Measurements from ENCODE around the gene PFN3.
A peak's percentile ranks its signal among the peaks of the same experiment; 100 is the strongest.
"Not testable (repeated sequence)": the region's sequence is repeated elsewhere in the genome, so short reads cannot be mapped to it uniquely, and the experiment has no call there.

Gene PFN3

DNA sequence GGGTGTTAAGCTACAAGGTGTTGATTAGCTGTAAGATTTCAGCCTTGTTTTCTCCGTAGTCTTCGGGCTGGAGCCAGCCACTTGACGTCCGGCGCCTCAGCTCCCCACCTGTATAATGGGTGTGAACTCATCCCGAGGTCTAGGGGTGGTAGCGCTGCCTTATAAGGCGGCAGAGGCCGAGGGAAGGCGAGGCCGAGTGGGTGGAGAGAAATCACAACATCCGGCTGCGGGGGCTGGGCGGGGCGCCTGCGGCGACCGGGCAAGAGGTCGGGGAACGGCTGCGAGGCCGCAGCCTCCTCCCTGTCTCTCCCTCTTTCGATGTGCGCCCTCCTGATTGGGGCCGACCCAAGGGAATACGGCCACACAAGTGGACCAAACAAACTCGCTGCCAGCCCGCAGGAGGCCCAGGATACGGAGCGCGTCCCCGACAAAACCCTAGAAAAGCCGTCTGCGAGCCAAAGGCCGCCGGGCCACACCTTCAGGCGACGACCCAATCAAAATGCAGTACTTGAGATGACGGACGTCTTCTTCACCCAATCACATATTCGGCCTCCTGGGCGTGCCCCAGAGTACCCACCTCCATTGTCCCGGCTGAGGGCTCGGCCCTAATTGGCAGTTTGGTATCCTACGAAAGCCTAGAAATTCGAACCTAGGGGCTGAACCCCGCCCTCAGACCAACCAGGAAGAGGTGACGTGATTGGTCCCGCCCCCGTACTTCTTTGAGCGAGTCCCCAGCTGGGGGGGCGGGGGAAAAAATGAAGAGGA, 25.5 kb upstream of the PFN3 start:
- DNase-seq (ENCODE audit: extremely low read depth in 1 of 2, low read depth in 1 of 2), result peak; percentile 95 to 100

DNA sequence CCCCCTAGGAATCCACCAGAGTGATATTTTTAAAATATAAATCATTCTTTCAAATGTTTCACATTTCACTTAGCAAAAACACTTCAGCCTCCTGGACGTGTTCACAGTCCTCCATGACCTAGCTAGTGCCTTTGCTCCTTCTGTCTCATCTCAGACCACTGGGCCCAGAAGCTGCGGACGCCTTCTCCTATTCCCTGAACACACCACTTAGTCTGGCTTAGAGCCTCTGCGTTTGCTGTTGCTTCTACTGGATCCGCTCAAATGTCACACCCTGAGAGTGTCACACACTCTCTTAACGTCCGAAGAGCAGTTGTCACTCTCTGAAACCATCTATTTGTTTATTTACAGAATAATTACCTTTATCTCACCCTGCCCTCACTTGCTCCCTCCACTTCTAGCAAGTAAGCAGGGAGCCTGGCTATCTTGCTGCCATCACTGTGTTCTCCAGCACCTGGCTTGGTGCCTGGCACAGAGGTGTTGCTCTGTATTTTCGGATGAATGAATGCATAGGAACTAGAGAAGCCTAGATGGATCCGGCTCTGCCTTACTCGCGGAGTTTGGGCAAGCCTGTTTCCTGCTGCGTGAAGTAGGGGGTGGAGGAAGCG, 24.8 kb upstream of the PFN3 start:
- no peak for DNase-seq (ENCODE audit: extremely low read depth in 1 of 2, low read depth in 1 of 2)

- DNase-seq (ENCODE audit: extremely low read depth in 1 of 2, low read depth in 1 of 2), result no peak
These were observed 23.2 kb upstream of the PFN3 start for GRCh38 chr5:177423671-177424070.

GRCh38 chr5:177421062-177421798, 20.8 kb upstream of the PFN3 start:
- DNase-seq (ENCODE audit: extremely low read depth in 1 of 2, low read depth in 1 of 2), result no peak

DNA sequence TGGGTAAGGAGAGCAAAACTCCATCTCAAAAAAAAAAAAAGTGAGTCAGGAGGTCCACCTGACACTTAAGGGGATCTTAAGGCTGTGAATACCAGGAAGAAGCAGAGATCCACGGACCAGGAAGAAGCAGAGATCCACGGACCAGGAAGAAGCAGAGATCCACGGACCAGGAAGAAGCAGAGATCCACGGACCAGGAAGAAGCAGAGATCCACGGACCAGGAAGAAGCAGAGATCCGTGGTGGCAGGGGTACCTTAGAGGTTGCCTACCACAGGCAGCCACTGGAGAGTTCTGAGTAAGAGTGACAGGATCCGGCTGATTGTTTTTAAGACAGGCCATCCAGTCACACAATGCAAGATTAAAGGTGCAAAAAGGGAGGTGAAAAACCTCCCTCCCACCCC, 20.0 kb upstream of the PFN3 start:
- not testable (repeated sequence) for DNase-seq (ENCODE audit: extremely low read depth in 1 of 2, low read depth in 1 of 2)

GRCh38 chr5:177419046-177419445, 18.6 kb upstream of the PFN3 start:
- DNase-seq (ENCODE audit: extremely low read depth in 1 of 2, low read depth in 1 of 2), result no peak

GRCh38 chr5:177417081-177417480, 16.6 kb upstream of the PFN3 start:
- not testable (repeated sequence) for DNase-seq (ENCODE audit: extremely low read depth in 1 of 2, low read depth in 1 of 2)

- DNase-seq (ENCODE audit: extremely low read depth in 1 of 2, low read depth in 1 of 2), result no peak
These were observed 14.0 kb upstream of the PFN3 start for GRCh38 chr5:177414481-177414880.

DNA sequence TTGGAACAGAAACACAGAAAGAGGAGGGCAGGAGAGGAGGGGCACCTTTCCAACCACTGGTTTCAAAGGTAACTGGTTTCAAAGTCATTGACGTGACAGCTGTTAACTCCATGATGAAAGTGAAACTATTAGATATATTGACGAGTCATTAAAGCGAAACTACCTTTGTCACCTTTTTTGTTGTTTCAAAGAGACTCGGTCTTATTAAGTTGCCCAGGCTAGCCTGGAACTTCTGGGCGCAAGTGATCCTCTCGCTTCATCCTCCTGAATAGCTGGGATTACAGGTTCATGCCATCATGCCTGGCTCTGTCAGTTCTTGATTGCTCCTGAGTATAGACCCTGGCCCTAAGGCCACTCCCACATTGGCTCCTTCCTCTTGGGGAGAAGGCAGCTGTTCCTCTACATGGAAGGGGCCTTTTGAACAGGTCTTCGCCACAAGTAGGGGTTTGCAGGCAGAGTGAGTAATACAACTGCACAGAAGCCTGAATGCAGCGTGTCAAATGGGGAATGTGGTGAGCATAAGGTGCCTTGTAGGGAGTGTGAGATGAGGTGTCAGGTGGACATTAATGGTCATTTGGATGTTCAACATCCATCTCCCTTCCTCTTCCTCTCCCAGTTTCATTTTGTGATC, 12.3 kb upstream of the PFN3 start:
- DNase-seq (ENCODE audit: extremely low read depth in 1 of 2, low read depth in 1 of 2), result no peak

GRCh38 chr5:177410575-177410974, 10.1 kb upstream of the PFN3 start:
- no peak for DNase-seq (ENCODE audit: extremely low read depth in 1 of 2, low read depth in 1 of 2)

DNA sequence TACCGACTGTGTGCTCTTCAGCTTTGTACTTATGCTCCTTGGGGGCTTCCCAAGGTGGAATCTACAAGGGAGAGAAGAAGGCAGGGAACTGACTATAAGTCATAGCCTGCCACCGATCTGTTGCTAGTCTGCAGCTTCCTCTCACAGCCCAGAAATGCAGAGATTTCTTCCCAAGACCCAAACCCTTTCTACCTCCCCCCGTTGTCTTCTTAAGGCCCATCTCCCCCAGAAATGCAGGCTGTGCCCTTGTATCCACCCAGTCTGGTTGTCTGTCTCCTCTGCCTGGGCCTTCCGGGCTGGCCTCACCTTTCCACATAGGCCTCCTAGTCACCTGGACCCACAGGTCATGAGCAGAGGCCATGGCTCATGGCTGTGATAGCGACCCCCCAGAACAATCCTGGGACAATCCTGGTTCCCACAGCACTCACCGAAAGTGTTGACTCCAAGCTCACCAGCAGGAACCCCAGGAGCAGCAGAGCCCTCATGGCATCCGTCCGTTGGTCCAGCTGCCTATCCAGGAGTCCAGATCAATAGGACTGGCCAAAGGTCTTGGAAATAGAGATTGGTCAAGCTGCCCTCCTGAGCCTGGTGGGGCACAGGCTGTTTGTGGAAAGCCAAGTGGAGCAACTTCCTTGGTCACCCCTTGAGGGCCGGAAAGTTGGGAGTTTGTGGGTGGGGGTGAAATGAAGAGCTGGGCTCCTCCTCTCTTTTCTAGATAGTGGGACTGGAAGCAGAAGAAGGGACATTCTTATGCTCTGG, 8.8 kb upstream of the PFN3 start, which contains the start of gene F12:
Gene F12, minus strand, starts transcription at position 522 of the 759 bp plus-strand sequence. Its CDS starts 37 bp downstream, at position 485.
- DNase-seq (ENCODE audit: extremely low read depth in 1 of 2, low read depth in 1 of 2), result no peak

DNA sequence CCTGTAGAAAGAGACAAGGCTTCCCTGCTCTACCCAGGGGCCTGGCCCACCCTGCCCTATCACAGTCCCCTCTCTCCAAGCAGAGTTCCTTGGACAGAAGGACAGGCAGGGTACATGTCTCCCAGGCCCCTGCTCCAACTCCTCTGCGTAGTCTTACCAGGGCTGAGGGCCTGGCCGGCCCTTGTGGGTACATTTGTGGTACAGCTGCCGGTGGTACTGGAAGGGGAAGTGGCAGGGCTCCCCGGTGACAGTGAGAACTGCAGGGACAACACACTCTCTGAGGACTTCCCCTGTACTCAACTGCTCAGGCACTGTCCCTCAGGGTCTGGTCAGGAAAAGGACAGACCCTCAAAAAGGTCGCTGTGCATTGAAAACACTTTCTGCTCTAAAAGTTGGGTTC, 5.3 kb upstream of the PFN3 start:
- DNase-seq (ENCODE audit: extremely low read depth in 1 of 2, low read depth in 1 of 2), result no peak

DNA sequence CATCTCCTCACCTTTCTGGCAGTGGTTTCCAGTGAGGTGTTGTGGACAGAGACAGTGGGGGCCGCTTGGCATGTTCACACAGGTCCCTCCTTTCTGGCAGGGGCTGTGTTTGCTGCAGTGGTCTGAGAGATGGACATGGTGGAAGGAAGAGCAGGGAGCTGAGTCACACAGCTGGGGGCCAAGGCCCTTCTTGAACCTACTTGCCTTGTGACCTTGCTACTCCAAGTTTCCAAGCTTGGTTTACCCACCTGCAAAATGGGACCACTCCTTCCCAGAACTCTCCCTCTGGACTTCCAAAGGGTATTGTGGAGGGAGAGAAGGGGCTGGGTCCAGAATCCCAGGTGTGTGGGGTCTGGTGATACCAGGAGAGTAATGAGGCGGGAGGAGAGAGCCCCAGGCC, 4.9 kb upstream of the PFN3 start:
- no peak for DNase-seq (ENCODE audit: extremely low read depth in 1 of 2, low read depth in 1 of 2)

DNA sequence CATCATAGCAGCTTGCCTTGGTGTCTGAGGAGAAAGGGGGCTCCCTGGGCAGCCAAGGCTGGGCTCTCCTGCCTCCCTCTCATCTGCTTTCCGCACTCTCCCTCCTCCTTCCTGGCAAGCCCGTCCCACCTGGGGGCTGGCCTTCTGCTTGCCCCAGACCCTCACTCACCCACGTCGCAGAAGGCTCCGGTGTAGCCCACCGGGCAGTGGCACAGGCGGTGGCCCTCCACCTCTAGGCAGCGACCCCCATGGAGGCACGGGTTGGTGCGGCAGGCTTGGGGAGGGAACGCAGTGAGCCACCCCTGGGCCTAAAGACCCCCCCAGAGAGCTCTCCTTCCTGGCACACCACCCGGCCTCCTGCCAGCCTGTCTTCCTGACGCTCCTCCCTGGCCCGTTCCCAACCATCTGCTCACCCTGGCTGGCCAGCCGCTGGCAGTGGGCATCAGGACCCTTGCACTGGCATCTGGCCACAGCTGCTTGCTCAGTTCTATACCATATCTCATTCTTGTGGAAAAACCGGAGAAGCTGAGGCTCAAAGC, 4.2 kb upstream of the PFN3 start:
- no peak for DNase-seq (ENCODE audit: extremely low read depth in 1 of 2, low read depth in 1 of 2)

DNA sequence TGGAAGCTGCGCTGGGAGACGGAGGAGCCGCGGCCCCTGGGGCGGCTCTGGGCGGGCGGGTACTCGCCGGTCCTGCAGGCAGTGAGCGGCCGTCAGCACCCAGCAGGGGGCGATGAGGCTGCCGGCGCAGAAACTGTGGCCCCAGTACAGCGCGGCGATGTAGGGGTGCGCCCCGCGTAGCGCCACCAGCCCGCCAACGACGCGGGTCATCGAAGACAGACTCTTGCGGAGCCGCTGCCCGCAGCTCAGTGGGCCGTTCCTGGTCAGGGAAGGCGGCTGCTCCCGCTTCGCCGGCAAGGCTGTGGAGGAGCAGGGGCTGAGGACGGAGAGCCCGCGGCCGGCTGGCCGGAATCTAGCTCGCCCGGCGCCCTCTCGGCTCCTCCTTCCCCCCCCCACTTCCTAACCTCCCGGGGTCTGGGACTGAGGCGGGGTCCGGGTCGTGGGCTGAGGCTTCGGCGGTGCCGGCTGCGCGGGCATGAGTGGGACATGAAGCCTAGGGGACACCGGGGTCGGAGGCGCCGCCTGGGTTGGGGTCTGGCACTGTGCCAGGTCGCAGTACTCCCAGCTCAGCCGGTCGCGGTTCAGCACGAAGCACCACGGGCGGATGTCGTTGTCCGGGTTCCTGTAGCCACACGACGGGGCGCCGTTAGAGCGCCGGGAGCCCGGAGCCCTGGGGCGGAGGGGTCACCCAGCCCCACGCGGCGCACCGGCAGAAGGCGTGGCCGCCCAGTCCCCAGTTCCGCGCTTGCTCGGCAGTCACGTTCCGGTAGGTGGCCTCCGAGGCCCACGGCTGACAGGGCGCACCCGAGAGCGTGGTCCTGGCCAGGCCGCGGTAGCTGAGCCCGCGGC, 3.6 kb upstream of the PFN3 start:
- DNase-seq (ENCODE audit: extremely low read depth in 1 of 2, low read depth in 1 of 2), result peak; percentile 70 to 80

- DNase-seq (ENCODE audit: extremely low read depth in 1 of 2, low read depth in 1 of 2), result no peak
These were observed 2.8 kb upstream of the PFN3 start for GRCh38 chr5:177403102-177403791.

DNA sequence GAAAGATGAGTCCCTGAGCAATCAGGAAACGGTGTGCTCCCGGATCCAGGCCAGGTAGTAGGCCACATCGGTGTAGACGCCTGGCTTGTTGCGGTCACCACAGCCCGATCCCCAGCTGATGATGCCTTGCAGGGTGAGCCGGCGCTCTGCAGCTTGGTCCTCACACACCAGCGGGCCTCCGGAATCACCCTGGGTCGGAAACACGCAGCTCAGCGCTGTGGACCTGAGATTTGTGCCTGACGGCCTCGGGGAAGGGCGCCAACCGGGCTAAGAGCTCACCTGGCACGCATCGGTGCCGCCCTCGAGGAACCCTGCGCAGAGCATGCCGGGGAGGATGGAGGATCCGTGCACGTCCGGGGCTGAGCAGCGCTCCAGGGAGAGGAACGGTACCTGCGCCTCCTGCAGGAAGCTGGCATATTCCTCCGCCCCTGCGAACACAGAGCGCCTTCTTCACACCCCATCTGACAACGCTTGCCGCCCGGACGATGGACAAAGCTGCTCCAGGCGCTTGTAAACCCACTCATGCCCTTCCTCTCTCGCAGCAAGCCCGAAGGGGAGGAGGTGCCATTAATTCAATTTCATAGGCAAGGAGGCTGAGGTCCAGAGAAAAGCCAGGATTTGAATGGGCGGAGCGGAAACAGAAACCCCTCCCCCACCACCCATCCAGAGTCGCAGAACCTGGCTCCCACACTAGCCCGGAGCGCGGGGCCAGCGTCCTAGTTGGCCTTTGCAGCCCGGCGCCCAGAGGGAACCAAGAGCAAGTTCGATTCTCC, 2.0 kb upstream of the PFN3 start:
- peak; percentile 22 to 58 for DNase-seq (ENCODE audit: extremely low read depth in 1 of 2, low read depth in 1 of 2)

DNA sequence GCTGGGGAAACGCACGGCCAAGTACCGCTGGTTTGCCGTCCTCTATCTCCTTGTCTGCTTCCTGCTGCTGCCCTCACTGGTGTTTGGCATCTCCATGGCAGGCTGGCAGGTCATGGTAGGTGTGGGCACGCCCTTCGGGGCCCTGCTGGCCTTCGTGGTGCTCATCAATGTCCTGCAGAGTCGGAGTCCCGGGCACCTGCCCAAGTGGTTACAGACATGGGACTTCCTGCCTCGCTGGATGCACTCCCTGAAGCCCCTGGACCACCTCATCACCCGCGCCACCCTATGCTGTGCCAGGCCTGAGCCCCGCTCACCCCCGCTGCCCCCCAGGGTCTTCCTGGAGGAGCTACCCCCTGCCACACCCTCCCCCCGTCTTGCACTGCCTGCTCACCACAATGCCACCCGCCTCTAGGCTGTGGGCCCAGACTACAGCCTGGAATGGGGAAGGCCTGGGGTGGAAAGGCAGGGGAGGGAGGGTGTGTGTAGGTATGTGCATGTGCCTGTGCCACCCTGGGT, 2.5 kb downstream of the PFN3 start:
- no peak for DNase-seq (ENCODE audit: extremely low read depth in 1 of 2, low read depth in 1 of 2)
